HG02798 (cell line): Measurements from ENCODE around the gene MLLT11.

Source experiments
- ATAC-seq: cut with Tn5 transposase; IDR thresholded peaks from one replicate; pipeline ENCODE4 v1.9.1; 2021; ENCODE audit warnings: mild to moderate bottlenecking; ENCODE audit not compliant: unreplicated experiment, poor library complexity

MLLT11 gene, protein sequence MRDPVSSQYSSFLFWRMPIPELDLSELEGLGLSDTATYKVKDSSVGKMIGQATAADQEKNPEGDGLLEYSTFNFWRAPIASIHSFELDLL

DNA sequence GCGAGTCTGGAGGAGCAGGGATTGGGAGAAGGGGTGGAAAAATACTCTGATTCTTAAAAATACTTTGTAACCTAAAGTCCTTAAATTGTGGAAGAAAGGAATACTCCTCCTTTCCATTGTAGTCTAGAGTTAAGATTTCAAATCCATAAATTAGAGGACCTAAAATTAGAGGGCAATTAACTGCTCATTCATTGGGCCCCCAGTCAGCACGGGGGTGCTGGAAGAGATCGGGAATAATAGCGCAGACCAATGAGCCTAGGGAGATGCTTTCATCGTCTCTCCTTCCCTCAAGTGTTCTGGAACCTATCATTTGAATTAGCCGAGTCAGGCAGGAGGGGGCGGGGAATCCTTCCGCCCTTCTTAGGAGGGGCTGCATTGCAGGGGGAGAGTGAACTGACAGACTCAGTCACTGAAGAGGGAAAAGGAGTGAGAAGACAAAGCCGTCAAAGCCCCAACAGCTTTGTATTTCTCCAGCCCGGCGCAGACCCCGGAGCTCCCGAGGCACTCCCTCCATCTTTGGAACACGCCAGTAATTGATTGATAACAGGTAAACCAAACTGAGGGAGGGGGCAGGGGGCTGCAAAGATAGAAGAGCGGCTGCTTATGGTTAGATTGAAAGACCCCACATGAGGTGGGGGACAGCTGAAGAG lies at the start of gene MLLT11:
MLLT11 (plus strand) TSS at position 391 of the 650 bp plus-strand sequence. CDS start 6,828 bp downstream, outside the sequence.
- ATAC-seq, result no peak

DNA sequence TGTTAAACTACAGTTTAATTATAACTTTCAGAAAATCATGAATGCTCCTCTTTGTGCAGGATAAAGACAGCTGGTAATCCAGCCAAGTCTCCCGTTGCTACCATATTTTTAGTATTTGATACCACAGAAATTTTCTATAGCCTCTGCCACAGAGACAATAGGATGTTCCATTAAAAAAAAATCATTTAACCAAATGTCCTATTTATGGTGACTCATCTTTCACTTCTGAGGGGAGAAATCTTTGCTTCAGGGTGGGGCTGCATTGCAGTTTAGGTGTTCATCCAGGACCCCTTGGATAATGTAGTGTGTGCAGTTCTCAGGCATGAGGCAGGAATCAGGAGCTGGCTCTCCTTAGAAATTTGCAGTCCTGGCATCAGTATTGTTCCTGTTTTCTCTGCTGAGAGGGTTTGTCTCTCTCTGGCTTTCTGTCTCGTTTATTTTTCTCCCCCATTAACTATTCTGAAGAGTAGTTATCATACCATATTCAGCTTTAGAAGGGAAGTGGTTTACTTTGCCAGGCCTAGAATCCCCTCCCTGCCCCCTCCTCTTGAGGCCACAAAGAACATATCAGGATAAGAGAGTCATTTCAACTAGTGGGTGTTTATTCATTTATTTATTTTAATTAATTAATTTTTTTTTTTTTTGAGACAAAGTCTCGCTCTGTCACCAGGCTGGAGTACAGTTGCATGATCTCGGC lies 48.9 kb upstream of the MLLT11 start:
- ATAC-seq, result no peak

DNA sequence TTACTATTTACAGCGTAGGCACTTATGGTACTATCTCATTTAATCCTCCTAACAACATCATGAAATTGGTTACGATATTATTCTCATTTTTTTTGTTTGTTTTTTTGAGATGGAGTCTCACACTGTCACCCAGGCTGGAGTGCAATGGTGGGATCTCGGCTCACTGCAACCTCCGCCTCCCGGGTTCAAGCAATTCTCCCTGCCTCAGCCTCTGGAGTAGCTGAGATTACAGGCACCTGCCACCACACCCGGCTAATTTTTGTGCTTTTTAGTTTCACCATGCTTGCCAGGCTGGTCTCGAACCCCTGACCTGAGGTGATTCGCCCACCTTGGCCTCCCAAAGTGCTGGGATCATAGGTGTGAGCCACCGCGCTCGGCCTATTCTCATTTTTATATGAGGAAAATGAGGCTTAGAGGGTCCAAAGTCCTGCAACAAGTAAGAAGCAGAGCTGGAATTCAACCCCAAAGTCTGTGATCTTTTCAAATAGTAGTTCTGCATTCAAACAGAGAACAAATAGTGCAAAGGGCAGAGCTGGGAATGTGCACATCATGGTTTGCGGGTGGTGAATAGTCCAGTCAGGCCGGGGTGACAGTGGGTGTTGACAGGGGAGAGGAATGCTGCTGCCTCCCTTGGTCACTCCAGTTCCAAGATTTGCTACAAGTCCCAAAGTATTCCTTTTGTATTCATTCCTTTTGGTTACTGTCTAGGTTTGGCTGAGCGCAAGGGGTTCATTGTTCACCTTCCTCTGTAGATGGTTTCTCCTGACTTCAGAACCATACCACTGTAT lies 47.3 kb upstream of the MLLT11 start:
- ATAC-seq, result no peak

DNA sequence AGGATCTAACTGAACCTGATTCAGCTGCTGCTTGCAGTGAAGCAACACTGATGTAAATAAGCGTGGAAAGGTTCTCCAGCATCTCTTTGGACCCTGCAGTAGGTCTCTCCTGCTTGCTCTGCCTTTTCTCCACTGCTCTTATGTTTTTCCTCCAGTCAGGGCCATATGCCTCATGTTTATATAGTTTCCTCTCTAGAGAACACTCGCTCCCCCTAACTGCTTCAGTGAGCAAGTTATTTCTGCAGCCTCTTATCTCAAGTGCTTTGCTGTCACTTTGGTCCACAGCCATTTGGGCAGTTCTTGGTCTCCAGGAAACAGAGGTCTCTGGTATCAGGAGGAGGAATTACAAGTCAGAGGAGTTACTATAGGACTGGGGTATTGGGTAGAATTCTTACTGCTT lies 46.7 kb upstream of the MLLT11 start:
- ATAC-seq, result no peak

DNA sequence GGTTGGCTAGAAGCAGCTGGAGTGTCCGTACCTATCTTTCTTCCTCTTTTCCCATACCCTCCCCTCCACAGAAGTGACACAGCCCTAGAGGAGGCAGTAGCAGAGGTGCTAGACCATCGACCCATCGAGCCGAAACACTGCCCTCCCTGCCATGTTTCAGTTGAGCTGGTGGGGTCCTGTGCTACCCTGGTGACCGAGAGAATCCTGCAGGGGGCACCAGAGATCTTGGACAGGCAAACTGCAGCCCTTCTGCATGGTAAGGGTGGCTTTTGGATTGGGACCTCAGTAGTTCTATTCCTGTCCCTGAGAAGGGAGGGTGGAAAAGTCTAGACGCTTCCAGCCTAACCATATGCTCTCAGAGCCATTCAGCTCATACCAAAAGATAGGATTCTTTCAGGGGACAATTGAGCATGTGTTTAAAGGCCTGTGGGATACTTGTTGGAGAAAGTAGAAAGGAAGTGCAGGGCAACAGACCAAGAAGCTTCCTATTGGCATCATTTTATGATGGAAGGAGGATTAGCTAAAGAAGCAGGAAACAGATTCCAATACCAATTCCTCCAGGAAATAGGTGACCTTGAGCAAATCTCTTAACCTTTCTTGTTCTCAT lies 35.6 kb upstream of the MLLT11 start:
- ATAC-seq, result peak; percentile 57

DNA sequence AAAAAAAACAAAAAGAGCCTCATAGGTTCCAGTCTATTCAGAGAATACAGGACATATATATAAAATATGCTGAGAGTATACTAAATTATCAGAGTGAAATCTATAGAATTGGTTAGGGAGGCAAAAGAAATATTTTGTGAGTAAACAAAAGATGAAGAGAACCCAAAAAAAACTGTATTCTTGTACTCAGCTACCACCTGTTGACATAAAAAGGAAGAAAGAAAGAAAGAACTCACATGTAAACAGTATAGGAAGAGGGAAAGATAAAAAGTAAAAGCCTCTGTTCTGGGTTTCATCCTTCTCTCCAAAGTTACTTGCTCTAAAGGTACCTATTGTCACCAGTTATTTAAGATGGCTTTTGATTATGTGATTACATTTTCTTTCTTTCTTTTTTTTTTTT lies 33.7 kb upstream of the MLLT11 start:
- no peak for ATAC-seq

DNA sequence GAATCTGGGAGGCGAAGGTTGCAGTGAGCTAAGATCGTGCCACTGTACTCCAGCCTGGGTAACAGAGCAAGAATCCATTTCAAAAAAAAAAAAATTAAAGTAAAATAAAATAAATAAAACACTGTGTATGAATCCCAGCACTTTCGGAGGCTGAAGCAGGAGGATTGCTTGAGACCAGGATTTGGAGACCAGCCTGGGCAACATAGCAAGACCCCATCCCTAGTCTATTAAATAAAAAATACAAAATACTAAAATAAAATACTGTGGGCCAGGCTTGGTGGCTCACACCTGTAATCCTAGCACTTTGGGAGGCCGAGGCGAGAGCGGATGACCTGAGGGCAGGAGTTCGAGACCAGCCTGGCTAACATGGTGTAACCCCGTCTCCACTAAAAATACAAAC lies 28.0 kb upstream of the MLLT11 start:
- ATAC-seq, result no peak

DNA sequence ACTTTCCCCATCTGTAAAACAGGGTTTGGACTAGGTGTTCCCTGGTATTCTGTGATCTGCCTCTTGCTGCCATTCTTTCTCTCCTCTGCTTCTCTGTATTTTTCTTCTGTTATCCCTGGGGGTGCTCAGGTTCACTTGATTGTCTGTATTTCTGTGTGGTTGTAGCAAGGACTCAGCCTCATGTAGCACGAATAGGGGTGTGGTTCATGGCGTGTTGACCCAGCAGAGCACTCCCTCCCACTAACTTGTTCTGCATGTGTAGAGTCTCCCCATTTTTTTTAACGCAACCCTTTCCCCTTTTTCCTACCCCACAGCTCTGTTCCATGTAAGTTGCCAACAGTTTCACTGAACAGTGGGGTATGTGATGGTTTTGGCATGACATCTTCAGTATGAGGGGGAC lies 25.0 kb upstream of the MLLT11 start:
- ATAC-seq, result no peak

DNA sequence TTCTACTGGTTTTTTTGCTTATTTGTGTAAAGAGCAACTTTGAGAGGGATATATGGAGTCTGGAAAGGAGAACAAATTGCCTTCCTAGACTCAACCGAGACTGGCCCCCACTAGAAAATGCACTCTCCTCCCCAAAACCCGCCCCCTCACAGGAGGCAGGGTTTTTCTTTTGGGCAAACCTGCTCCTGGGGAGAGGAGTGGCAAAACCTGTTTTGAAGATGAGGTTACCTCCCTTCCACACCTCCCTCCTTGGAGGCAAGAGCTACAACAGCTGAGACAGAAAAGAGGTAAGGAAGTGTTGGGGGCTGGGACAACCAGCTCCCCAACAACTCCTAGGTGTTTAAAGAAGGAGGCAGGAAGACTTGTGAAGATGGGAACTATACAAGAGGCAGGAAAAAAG lies 23.8 kb upstream of the MLLT11 start, which contains the start of gene BNIPL:
BNIPL (plus strand) TSS at position 231 of the 400 bp plus-strand sequence; CDS start at position 371, 140 bp downstream.
- no peak for ATAC-seq

DNA sequence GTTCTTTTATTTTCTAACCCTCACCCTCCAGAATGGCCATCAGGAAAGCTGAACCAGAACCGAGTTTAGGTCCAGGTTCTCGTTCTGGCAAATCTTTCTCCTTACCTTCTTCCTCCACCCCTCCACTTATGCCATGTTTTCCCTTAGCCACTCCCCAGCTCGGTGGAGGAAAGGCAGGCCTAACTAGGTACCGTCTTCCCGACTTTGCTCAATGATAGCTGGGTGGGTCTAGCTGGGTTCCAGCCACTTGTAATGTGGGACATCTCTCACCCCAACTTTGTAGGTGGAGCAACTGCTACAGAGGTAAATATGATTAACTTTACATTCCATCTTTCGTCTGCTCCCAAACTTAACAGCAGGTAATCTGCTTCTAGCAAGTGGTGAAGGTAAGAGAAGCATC lies 23.2 kb upstream of the MLLT11 start:
- no peak for ATAC-seq

DNA sequence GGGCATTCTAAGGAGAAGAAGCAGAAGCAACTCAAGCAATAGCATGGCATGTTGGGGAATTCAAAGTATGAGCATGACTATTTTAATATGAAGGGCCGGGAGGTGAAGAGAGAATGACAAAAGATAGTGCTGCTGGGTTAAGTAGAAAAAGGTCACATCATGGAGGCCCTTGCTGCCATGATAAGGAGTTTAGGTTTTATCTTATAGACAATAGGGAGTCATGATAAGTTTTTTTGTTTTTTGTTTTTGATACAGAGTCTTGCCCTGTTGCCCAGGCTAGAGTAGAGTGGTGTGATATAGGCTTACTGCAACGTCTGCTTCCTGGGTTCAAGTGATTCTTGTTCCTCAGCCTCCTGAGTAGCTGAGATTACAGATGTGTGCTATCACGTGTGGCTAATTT lies 20.7 kb upstream of the MLLT11 start:
- no peak for ATAC-seq

DNA sequence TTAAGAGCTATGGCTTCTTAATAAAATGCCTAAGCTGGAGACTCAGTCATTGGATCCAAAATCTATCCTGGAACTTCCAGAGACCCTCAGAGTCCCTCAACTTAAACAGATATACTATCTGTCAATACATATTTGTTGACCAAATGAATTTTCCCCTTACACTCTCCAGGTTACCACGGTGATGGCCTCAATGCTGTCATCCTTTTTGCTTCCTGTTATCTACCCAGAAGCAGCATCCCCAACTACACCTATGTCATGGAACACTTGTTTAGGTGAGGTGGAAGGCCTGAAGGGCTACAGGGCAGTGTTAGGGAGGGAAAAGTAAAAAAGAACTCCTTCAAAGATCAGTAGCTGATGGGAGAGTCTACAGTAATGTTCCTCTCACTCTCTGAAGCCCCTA lies 17.0 kb upstream of the MLLT11 start:
- ATAC-seq, result no peak

DNA sequence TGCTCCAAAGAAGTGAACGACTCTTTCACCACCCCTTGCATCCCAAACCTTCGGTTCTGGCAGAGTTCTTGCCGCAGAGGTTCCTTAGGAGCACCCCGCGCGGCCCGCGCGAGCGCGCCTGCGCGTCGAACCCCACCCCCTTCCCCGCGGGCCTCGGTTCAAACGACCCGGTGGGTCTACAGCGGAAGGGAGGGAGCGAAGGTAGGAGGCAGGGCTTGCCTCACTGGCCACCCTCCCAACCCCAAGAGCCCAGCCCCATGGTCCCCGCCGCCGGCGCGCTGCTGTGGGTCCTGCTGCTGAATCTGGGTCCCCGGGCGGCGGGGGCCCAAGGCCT lies 12.6 kb upstream of the MLLT11 start, which contains the start of gene C1orf56:
C1orf56 (plus strand) TSS at position 161 of the 334 bp plus-strand sequence; CDS start at position 258, 97 bp downstream.
- ATAC-seq, result peak; percentile 62

DNA sequence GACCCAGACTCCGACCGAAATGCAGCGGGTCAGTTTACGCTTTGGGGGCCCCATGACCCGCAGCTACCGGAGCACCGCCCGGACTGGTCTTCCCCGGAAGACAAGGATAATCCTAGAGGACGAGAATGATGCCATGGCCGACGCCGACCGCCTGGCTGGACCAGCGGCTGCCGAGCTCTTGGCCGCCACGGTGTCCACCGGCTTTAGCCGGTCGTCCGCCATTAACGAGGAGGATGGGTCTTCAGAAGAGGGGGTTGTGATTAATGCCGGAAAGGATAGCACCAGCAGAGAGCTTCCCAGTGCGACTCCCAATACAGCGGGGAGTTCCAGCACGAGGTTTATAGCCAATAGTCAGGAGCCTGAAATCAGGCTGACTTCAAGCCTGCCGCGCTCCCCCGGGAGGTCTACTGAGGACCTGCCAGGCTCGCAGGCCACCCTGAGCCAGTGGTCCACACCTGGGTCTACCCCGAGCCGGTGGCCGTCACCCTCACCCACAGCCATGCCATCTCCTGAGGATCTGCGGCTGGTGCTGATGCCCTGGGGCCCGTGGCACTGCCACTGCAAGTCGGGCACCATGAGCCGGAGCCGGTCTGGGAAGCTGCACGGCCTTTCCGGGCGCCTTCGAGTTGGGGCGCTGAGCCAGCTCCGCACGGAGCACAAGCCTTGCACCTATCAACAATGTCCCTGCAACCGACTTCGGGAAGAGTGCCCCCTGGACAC lies 12.1 kb upstream of the MLLT11 start:
- peak; percentile 54 for ATAC-seq

DNA sequence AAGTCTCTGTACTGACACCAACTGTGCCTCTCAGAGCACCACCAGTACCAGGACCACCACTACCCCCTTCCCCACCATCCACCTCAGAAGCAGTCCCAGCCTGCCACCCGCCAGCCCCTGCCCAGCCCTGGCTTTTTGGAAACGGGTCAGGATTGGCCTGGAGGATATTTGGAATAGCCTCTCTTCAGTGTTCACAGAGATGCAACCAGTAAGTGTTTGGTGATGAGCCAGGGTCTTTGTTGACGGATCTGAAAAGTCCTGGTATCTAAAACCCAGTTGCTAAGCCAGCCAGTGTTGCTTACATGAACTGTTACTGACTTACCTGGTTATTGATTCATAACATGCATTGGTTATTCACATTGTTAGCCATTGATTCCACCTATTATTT lies 11.6 kb upstream of the MLLT11 start:
- no peak for ATAC-seq

DNA sequence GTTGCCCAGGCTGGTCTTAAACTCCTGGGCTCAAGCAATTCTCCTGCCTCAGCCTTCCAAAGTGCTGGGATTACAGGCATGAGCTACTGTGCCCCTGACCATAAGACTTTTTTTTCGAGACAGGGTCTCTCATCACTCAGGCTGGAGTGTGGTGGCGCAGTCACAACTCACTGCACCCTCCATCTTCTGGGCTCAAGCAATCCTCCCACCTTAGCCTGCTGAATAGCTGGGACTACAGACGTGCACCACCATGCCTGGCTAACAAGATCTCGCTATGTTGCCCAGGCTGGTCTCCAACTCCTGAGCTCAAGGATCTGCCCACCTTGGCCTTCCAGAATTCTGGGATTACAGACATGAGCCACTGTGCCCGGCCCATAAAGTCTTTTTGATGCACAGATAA lies 10.7 kb upstream of the MLLT11 start:
- ATAC-seq, result no peak

DNA sequence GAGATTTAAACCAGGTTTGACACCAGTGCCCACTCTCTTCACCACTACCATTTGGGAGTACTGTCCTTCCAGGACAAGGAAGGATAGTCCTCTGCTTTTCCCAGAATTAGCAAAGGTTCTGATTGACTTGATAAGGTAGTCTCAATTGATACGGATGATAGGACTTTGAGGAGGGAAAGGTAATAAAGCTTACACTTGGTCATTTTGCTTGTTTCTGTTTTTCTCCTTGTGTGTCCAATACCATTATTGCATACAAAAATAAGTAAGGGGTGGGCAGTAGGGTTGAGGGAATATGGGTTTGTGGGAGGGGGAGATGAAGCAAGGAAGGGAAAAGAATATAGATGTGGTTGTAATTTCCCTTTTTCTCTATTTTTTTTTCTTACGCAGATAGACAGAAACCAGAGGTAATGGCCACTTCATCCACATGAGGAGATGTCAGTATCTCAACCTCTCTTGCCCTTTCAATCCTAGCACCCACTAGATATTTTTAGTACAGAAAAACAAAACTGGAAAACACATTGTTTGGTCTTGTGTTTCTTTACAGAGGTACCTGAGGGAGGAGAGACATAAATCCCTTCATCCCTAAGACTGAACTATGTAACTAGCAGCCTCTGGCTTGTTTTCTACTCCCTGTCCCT lies 10.0 kb upstream of the MLLT11 start:
- ATAC-seq, result no peak

DNA sequence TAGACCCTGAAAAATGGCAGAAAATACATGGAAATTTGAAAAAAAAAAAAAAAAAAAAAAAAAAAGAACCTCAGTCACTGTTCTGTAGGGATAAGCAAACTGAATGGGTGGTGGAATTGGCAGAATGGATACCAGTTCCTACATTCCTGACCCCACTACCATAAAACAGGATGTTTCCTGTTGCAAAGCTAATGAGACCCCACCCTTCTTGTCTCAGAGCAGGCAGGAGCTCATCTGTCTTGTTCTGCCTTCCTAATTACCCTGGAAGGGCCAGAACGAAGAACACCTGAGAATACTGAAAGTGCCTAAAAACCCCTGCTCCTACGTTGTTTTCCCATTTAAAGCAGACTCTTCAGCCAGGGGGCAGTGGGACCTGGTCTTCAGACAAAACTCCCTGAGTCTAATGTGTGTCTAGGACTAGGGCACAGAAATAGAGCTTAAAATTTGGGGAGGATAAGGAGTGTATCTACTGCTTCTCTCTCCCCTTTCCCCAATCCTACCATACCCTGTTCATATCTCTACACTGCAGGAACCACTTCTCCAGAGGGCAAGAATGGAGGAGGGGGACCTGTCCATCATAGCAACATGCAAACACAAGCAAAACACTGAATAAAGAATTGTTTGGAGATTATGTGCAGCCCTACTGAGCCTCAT lies 8.7 kb upstream of the MLLT11 start:
- ATAC-seq, result no peak

DNA sequence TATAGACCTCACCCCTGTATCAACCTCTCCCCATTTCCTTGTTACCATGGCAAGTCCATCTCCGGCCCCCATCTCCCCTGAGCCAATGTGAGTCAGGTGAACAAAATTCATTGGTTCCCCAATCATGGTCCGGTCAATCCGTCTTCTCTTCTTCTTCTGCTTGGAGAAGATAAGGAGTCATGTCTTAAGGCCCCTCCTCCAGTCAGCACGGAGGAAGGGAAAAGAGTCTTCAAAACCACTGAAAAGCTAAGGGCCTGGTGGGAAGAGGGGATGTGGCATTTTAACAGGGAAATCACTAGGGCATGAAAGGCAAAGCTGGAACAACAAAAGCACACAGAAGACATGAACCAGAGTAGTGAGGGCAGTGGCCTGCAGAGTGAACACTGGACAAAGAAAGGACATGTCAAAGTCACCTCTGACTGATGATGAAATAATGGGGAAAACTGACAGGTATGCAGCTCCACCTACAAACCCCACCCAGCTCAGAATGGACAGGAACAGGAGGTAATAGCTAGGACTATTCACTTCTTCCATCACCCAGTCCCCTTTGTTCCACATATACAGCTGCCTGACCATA lies 5.1 kb upstream of the MLLT11 start:
- no peak for ATAC-seq
